ENCODE measurements around the gene CPNE5.

The CPNE5 gene

GRCh38 chr6:36718560-36718959, 120.7 kb downstream of the CPNE5 start:
- no peak overlapping the region for H3K4me3 ChIP-seq (ENCODE audit: low read length)
- no peak for DNase-seq (ENCODE audit: low read depth)
- no peak for TF ChIP-seq CTCF (conservative IDR thresholded peaks at IDR 0.05; ENCODE audit: low read depth, low read length)

- DNase-seq (ENCODE audit: low read depth), result no peak
- H3K4me3 ChIP-seq (ENCODE audit: low read length), result no peak overlapping the region
- no peak for TF ChIP-seq CTCF (conservative IDR thresholded peaks at IDR 0.05; ENCODE audit: low read depth, low read length)
Measured at GRCh38 chr6:36717871-36718540, 121.2 kb downstream of the CPNE5 start.

GRCh38 chr6:36717231-36717825, 121.9 kb downstream of the CPNE5 start:
- no peak overlapping the region for H3K4me3 ChIP-seq (ENCODE audit: low read length)
- DNase-seq (ENCODE audit: low read depth), result no peak
- no peak for TF ChIP-seq CTCF (conservative IDR thresholded peaks at IDR 0.05; ENCODE audit: low read depth, low read length)

- no peak for TF ChIP-seq CTCF (conservative IDR thresholded peaks at IDR 0.05; ENCODE audit: low read depth, low read length)
- no peak for DNase-seq (ENCODE audit: low read depth)
- no peak overlapping the region for H3K4me3 ChIP-seq (ENCODE audit: low read length)
Measured at GRCh38 chr6:36716476-36717093, 122.7 kb downstream of the CPNE5 start.

- TF ChIP-seq CTCF (conservative IDR thresholded peaks at IDR 0.05; ENCODE audit: low read depth, low read length), result no peak
- no peak for DNase-seq (ENCODE audit: low read depth)
- no peak overlapping the region for H3K4me3 ChIP-seq (ENCODE audit: low read length)
Measured at GRCh38 chr6:36715469-36715868, 123.8 kb downstream of the CPNE5 start.

DNA sequence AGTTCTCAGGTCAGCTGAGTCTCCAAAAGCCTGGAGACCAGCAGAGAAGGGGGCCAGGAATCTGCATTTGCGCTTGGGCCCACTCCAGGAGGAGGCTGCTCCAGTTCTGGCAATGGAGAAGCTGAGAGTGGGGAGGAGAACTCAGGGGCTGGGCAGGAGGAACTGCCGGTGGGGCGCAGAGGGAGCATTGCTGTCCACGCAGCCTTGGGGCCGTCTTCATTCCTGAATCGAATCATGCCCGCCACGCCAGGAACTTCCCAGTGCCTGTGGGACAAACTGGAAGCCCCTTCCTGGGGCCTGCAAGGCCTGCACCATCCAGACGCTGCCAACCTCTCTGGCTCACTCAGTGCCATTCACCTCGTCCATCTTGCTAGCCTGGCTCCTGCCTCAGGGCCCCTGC, 124.7 kb downstream of the CPNE5 start:
- H3K4me3 ChIP-seq (ENCODE audit: low read length), result no peak overlapping the region
- TF ChIP-seq CTCF (conservative IDR thresholded peaks at IDR 0.05; ENCODE audit: low read depth, low read length), result no peak
- DNase-seq (ENCODE audit: low read depth), result no peak

GRCh38 chr6:36713846-36714245, 125.4 kb downstream of the CPNE5 start:
- DNase-seq (ENCODE audit: low read depth), result no peak
- TF ChIP-seq CTCF (conservative IDR thresholded peaks at IDR 0.05; ENCODE audit: low read depth, low read length), result no peak

More at GRCh38 chr6:36713846-36714245, 125.4 kb downstream of the CPNE5 start:
- H3K4me3 ChIP-seq (ENCODE audit: low read length), result no peak overlapping the region
